NOMO-1 treated with DMSO at 0.1 percent for 48 hours (cell line): ENCODE results near the gene DIPK1B.

Source experiments
- DNase-seq: peaks from one replicate; lab custom pipeline; 2025; ENCODE audit not compliant: unreplicated experiment; lab: John Stamatoyannopoulos, UW

DIPK1B gene

GRCh38 chr9:136686534-136686793 lies 25.9 kb upstream of the DIPK1B start:
- no peak for DNase-seq

GRCh38 chr9:136686794-136687711 lies 25.3 kb upstream of the DIPK1B start, which contains the start of gene AGPAT2:
TSS of gene AGPAT2 (minus strand) at chr9:136687457. CDS start at chr9:136687357, 100 bp downstream.
- DNase-seq: peak; percentile 91

GRCh38 chr9:136687721-136688223 lies 24.6 kb upstream of the DIPK1B start:
- DNase-seq: peak; percentile 49

GRCh38 chr9:136688274-136689107 lies 23.9 kb upstream of the DIPK1B start:
- peak; percentile 38 for DNase-seq

GRCh38 chr9:136689108-136689460 lies 23.3 kb upstream of the DIPK1B start:
- no peak for DNase-seq

GRCh38 chr9:136690104-136690805 lies 22.1 kb upstream of the DIPK1B start:
- DNase-seq: no peak

- no peak for DNase-seq
These were observed 21.5 kb upstream of the DIPK1B start for GRCh38 chr9:136690806-136691261.

- no peak for DNase-seq
These were observed 20.8 kb upstream of the DIPK1B start for GRCh38 chr9:136691316-136692184.

GRCh38 chr9:136692185-136693134 lies 19.9 kb upstream of the DIPK1B start:
- DNase-seq: no peak

- no peak for DNase-seq
These were observed 19.3 kb upstream of the DIPK1B start for GRCh38 chr9:136693135-136693489.

- no peak for DNase-seq
These were observed 18.7 kb upstream of the DIPK1B start for GRCh38 chr9:136693490-136694162.

- peak; percentile 47 for DNase-seq
These were observed 18.1 kb upstream of the DIPK1B start for GRCh38 chr9:136694163-136694871.

- DNase-seq: no peak
These were observed 17.5 kb upstream of the DIPK1B start for GRCh38 chr9:136694872-136695247.

GRCh38 chr9:136695435-136695895 lies 16.9 kb upstream of the DIPK1B start:
- no peak for DNase-seq

GRCh38 chr9:136695955-136696354 lies 16.4 kb upstream of the DIPK1B start:
- DNase-seq: no peak

- DNase-seq: no peak
These were observed 15.9 kb upstream of the DIPK1B start for GRCh38 chr9:136696502-136696901.

GRCh38 chr9:136697146-136697820 lies 15.1 kb upstream of the DIPK1B start:
- DNase-seq: peak; percentile 34
